ENCODE measurements around the gene IL3. TPM values are rescaled to one million over a fixed set of nuclear protein-coding genes. Genes with fewer than 3 reads are reported as not detected.

Gene IL3
- total RNA-seq, 2 experiments from 2014 or later = not detected

GRCh38 chr5:132095424-132095972 lies 35.0 kb downstream of the IL3 start:
- Histone ChIP-seq H3K79me2 (ENCODE audit: insufficient read depth, low read depth, low read length) (no peaks in the 10 kb centered on the region), H3K9me3 (ENCODE audit: low read length) (no peaks in the 10 kb centered on the region), H3K4me3 (ENCODE audit: low read depth, low read length, poor library complexity, severe bottlenecking) (no peak overlapping the region), H3K9me2 (ENCODE audit: insufficient read depth, low read length) (no peaks in the 10 kb centered on the region), H2AFZ (ENCODE audit: low read length) (no peak overlapping the region), H3K4me2 (ENCODE audit: low read length) (no peak overlapping the region), H3K36me3 (ENCODE audit: insufficient read depth, low read length) (no peaks in the 10 kb centered on the region), H3K27ac (ENCODE audit: low read depth, low read length, poor library complexity, severe bottlenecking) (no peak overlapping the region), H3K4me1 (ENCODE audit: insufficient read depth, low read length, poor library complexity, severe bottlenecking) (peaks cover 17% of the 10 kb centered on the region), H4K20me1 (ENCODE audit: insufficient read depth, low read length) (no peaks in the 10 kb centered on the region)
- DNase-seq (ENCODE audit: low spot score) = no peak
- BruUV-seq (replicated peaks) = no TSS peak
- intact Hi-C loops (cut with micrococcal nuclease; ENCODE audit: unreplicated experiment) = no loop called here
- CTCF ChIA-PET (ENCODE audit: unreplicated experiment) = no interaction called here
- no peak for TF ChIP-seq EZH2phosphoT487 (IDR thresholded peaks at IDR 0.05; ENCODE audit: borderline replicate concordance, low read depth, low read length)
- TF ChIP-seq, protein P1, sequence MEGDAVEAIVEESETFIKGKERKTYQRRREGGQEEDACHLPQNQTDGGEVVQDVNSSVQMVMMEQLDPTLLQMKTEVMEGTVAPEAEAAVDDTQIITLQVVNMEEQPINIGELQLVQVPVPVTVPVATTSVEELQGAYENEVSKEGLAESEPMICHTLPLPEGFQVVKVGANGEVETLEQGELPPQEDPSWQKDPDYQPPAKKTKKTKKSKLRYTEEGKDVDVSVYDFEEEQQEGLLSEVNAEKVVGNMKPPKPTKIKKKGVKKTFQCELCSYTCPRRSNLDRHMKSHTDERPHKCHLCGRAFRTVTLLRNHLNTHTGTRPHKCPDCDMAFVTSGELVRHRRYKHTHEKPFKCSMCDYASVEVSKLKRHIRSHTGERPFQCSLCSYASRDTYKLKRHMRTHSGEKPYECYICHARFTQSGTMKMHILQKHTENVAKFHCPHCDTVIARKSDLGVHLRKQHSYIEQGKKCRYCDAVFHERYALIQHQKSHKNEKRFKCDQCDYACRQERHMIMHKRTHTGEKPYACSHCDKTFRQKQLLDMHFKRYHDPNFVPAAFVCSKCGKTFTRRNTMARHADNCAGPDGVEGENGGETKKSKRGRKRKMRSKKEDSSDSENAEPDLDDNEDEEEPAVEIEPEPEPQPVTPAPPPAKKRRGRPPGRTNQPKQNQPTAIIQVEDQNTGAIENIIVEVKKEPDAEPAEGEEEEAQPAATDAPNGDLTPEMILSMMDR (conservative IDR thresholded peaks at IDR 0.05; ENCODE audit: low read length) = no peak
- POLR2A ChIA-PET = interaction anchor here (0.6 kb wide), 1 partner anchor 718 kb away, joined by 3 read pairs; no protein-coding TSS in a partner anchor

DNA sequence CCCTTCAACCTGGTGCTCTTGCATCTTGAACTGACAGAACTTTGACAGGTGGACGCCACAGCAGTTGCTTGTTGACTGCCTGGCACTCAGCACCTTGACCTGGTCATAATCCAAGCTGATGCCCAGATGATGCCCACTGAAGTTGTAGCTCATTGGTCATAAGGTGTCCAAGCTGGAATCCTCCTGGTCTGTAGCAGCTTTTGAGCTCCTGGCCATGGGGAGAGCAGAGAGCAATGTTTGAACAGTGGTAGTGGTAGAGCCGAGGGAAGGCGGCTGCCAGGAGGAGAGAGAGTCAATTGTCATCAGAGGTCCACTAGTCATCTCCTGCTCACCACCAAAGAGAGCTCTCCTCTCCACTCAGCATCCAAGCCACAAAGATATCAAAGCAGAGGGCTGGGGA lies 36.4 kb downstream of the IL3 start:
- POLR2A ChIA-PET = no interaction called here
- CTCF ChIA-PET (ENCODE audit: unreplicated experiment) = no interaction called here
- TF ChIP-seq, protein P1 (conservative IDR thresholded peaks at IDR 0.05; ENCODE audit: low read length) = no peak
- no peak for TF ChIP-seq EZH2phosphoT487 (IDR thresholded peaks at IDR 0.05; ENCODE audit: borderline replicate concordance, low read depth, low read length)
- Histone ChIP-seq H4K20me1 (ENCODE audit: insufficient read depth, low read length) (no peaks in the 10 kb centered on the region), H3K79me2 (ENCODE audit: insufficient read depth, low read depth, low read length) (no peaks in the 10 kb centered on the region), H3K9me2 (ENCODE audit: insufficient read depth, low read length) (no peaks in the 10 kb centered on the region), H2AFZ (ENCODE audit: low read length) (no peak overlapping the region), H3K27ac (ENCODE audit: low read depth, low read length, poor library complexity, severe bottlenecking) (no peak overlapping the region), H3K36me3 (ENCODE audit: insufficient read depth, low read length) (no peaks in the 10 kb centered on the region), H3K9me3 (ENCODE audit: low read length) (no peaks in the 10 kb centered on the region), H3K4me1 (ENCODE audit: insufficient read depth, low read length, poor library complexity, severe bottlenecking) (peaks cover 31% of the 10 kb centered on the region), H3K4me2 (ENCODE audit: low read length) (no peak overlapping the region), H3K4me3 (ENCODE audit: low read depth, low read length, poor library complexity, severe bottlenecking) (no peak overlapping the region)
- no TSS peak for BruUV-seq (replicated peaks)
- DNase-seq (ENCODE audit: low spot score) = no peak
- intact Hi-C loops (cut with micrococcal nuclease; ENCODE audit: unreplicated experiment) = no loop called here

GRCh38 chr5:132098151-132098594 lies 37.7 kb downstream of the IL3 start:
- H3K36me3 ChIP-seq (ENCODE audit: insufficient read depth, low read length) = no peaks in the 10 kb centered on the region
- CTCF ChIA-PET (ENCODE audit: unreplicated experiment) = no interaction called here

More at GRCh38 chr5:132098151-132098594, 37.7 kb downstream of the IL3 start:
- Histone ChIP-seq H3K27ac (ENCODE audit: low read depth, low read length, poor library complexity, severe bottlenecking) (no peak overlapping the region), H3K4me1 (ENCODE audit: insufficient read depth, low read length, poor library complexity, severe bottlenecking) (peaks cover 43% of the 10 kb centered on the region), H2AFZ (ENCODE audit: low read length) (no peak overlapping the region), H3K4me2 (ENCODE audit: low read length) (no peak overlapping the region), H3K4me3 (ENCODE audit: low read depth, low read length, poor library complexity, severe bottlenecking) (no peak overlapping the region), H3K9me2 (ENCODE audit: insufficient read depth, low read length) (no peaks in the 10 kb centered on the region), H4K20me1 (ENCODE audit: insufficient read depth, low read length) (no peaks in the 10 kb centered on the region), H3K9me3 (ENCODE audit: low read length) (no peaks in the 10 kb centered on the region), H3K79me2 (ENCODE audit: insufficient read depth, low read depth, low read length) (no peaks in the 10 kb centered on the region)
- intact Hi-C loops (cut with micrococcal nuclease; ENCODE audit: unreplicated experiment) = no loop called here
- BruUV-seq (replicated peaks) = no TSS peak
- no peak for DNase-seq (ENCODE audit: low spot score)
- TF ChIP-seq EZH2phosphoT487 (IDR thresholded peaks at IDR 0.05; ENCODE audit: borderline replicate concordance, low read depth, low read length) = no peak
- TF ChIP-seq, protein P1 (conservative IDR thresholded peaks at IDR 0.05; ENCODE audit: low read length) = no peak
- POLR2A ChIA-PET = interaction anchor here (0.6 kb wide), 1 partner anchor 575 kb away, joined by 12 read pairs; no protein-coding TSS in a partner anchor

All from OCI-LY7 (cell line).